ENCODE data around the gene CCDC57. TPM values are rescaled to one million over a fixed set of nuclear protein-coding genes. Genes with fewer than 3 reads are reported as not detected.
A peak's percentile ranks its signal among the peaks of the same experiment; 100 is the strongest.

The CCDC57 gene
- total and polyA plus RNA-seq, 12 donors: 7.0 to 34.5 (median 10.7) TPM

- TF ChIP-seq, protein P1, sequence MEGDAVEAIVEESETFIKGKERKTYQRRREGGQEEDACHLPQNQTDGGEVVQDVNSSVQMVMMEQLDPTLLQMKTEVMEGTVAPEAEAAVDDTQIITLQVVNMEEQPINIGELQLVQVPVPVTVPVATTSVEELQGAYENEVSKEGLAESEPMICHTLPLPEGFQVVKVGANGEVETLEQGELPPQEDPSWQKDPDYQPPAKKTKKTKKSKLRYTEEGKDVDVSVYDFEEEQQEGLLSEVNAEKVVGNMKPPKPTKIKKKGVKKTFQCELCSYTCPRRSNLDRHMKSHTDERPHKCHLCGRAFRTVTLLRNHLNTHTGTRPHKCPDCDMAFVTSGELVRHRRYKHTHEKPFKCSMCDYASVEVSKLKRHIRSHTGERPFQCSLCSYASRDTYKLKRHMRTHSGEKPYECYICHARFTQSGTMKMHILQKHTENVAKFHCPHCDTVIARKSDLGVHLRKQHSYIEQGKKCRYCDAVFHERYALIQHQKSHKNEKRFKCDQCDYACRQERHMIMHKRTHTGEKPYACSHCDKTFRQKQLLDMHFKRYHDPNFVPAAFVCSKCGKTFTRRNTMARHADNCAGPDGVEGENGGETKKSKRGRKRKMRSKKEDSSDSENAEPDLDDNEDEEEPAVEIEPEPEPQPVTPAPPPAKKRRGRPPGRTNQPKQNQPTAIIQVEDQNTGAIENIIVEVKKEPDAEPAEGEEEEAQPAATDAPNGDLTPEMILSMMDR (IDR thresholded peaks at IDR 0.05): no peak
- 93 to 95% methylated on average over 18 of the region's 18 CpGs for WGBS, 2 donors
These were observed 134.2 kb downstream of the CCDC57 start for GRCh38 chr17:82078433-82078832.

GRCh38 chr17:82077617-82078358, 134.9 kb downstream of the CCDC57 start:
- peak in 7 of 8 donors; percentile 16 to 69 (median 46) for ATAC-seq
- DNase-seq: no peak
- H3K27me3 ChIP-seq: no peaks in the 10 kb centered on the region
- H3K36me3 ChIP-seq: peaks cover 0 to 45% (median 25%) of the 10 kb centered on the region in 9 donors
- peaks cover 0 to 6% (median 0%) of the 10 kb centered on the region in 9 donors for H3K4me1 ChIP-seq
- H3K4me3 ChIP-seq: no peak overlapping the region
- H3K9me3 ChIP-seq: no peaks in the 10 kb centered on the region
- no peak overlapping the region for H3K27ac ChIP-seq
- TF ChIP-seq, protein P1 (IDR thresholded peaks at IDR 0.05): peak in 1 of 9 donors; percentile 17
- intact Hi-C loops (cut with DNase I): no loop called here
- WGBS, 2 donors: 63 to 65% methylated on average over 28 of the region's 28 CpGs

More at GRCh38 chr17:82078433-82078832, 134.2 kb downstream of the CCDC57 start:
- Histone ChIP-seq H3K27me3 (no peaks in the 10 kb centered on the region), H3K9me3 (no peaks in the 10 kb centered on the region), H3K27ac (no peak overlapping the region), H3K36me3 (peaks cover 0 to 52% (median 31%) of the 10 kb centered on the region in 9 donors), H3K4me1 (peaks cover 0 to 6% (median 0%) of the 10 kb centered on the region in 9 donors), H3K4me3 (no peak overlapping the region)
- ATAC-seq (no peak), DNase-seq (no peak)
- intact Hi-C loops (cut with DNase I): no loop called here

- TF ChIP-seq, protein P1 (IDR thresholded peaks at IDR 0.05): no peak
- H3K4me3 ChIP-seq: no peak overlapping the region
- DNase-seq (no peak), ATAC-seq (peak in 7 of 8 donors; percentile 19 to 44 (median 31))
- no peak overlapping the region for H3K27ac ChIP-seq
- H3K4me1 ChIP-seq: peaks cover 0 to 6% (median 0%) of the 10 kb centered on the region in 9 donors
- H3K27me3 ChIP-seq: no peaks in the 10 kb centered on the region
- no peaks in the 10 kb centered on the region for H3K9me3 ChIP-seq
- peaks cover 0 to 37% (median 19%) of the 10 kb centered on the region in 9 donors for H3K36me3 ChIP-seq
- 70% methylated on average over 20 to 21 of the region's 21 CpGs for WGBS, 2 donors
- intact Hi-C loops (cut with DNase I): no loop called here
These were observed 135.7 kb downstream of the CCDC57 start for GRCh38 chr17:82076785-82077591.

- no peak for ATAC-seq
- H3K4me1 ChIP-seq: peaks cover 0 to 6% (median 0%) of the 10 kb centered on the region in 9 donors
- intact Hi-C loops (cut with DNase I): no loop called here
- H3K27ac ChIP-seq: no peak overlapping the region
- H3K36me3 ChIP-seq: peaks cover 0 to 30% (median 15%) of the 10 kb centered on the region in 9 donors
- no peak overlapping the region for H3K4me3 ChIP-seq
- TF ChIP-seq, protein P1 (IDR thresholded peaks at IDR 0.05): no peak
- no peak for DNase-seq
- WGBS, 2 donors: 82 to 83% methylated on average over 25 of the region's 25 CpGs
- H3K27me3 ChIP-seq: no peaks in the 10 kb centered on the region
- no peaks in the 10 kb centered on the region for H3K9me3 ChIP-seq
These were observed 136.4 kb downstream of the CCDC57 start for GRCh38 chr17:82076018-82076784.

Data from heart right ventricle (tissue), 16 donors.